ENCODE measurements around the gene PPM1K.

Gene PPM1K

DNA sequence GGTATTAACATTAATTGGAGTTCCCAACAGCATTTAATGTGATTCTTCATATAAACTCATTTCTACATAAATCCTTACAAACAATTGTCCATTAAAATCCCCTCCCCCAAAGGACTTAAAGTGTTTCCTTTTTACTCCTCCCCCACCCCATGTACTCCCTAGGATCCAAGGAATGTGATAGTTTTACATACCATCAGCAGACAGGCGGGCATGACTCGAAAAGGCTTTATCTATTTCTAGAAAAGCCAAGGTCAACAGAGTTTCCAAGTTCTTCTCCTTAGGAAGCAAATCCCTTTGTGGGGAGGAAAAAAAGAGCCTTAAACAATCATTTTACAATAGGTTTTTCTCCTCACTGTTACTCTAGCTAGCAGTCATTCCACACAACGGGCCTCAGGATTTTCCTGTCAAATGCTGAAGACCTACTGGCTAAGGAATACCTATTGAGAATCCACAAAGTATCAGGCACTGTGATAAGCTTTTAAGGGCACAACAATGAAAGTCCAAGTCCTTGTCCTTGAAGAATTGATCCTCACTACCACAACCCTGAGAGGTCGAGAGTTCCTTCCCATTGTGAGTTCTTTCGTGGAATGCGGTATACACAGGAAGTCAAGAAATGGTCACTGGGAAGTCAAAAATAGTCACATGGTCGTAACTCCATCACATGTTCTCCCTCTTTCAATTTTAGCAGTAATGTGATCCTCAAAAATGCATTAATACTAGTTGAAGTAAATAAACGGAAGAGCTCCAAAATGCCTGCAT, 7.2 kb downstream of the PPM1K start:
- no peak for DNase-seq

GRCh38 chr4:88275949-88276515, 8.3 kb downstream of the PPM1K start:
- DNase-seq = no peak

GRCh38 chr4:88275516-88275915, 8.8 kb downstream of the PPM1K start:
- no peak for DNase-seq

DNA sequence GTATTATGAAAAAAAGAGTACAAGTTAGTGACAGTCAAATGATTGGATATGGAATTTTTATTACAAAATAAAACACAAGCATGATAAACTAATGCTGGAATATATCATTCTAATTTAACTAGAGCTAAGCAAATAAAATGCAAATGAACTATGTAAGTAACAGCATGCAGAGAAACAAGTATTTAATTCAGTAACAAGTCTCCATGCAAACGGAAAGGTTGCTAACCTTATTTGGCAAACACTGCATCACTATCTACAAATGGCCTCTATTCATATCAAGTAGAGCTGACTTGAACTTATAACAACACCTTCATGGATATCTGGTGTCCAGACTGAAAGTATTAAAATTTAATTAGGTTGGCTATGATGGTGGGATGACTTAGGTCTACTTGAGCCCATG, 15.4 kb downstream of the PPM1K start:
- DNase-seq = no peak

GRCh38 chr4:88264336-88264735, 20.0 kb downstream of the PPM1K start:
- no peak for DNase-seq

- DNase-seq = no peak
Observed at GRCh38 chr4:88257726-88258125, 26.6 kb downstream of the PPM1K start.

DNA sequence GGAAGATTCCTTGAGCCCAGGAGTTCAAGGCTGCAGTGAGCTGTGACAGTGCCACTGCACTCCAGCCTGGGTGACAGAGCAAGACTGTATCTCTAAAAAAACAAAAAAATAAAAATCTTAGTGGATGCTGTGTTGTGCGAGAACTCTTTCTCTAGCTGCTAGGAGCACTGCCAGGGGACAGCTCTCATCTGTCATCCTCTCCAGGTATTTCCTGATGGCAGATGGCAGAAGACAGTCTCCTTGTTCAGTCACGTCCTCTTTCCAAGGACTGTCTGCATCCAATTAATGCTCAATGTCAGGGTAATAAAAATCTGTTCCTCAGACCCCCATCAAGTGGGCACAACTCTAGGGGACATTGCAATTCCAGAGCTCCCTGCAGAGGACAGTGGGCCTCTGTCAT, 29.2 kb downstream of the PPM1K start:
- DNase-seq = no peak

DNA sequence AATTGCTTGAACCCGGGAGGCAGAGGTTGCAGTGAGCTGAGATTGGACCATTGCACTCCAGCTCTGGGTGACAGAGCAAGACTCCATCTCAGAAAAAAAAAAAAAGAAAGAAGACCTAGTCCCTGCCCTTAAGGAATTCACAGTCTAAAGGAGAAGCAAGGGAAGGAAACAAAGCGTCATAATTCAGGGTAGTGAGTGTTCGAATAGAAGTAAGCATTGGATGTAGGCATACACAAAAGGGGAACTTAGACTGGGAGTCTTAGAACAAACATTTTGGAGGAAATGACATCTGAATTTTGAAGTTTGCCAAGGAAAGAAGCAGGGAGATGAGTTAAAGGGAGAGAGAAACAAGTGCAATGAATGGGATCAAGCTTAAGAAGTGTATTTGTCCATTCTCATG, 32.4 kb downstream of the PPM1K start:
- no peak for DNase-seq

DNA sequence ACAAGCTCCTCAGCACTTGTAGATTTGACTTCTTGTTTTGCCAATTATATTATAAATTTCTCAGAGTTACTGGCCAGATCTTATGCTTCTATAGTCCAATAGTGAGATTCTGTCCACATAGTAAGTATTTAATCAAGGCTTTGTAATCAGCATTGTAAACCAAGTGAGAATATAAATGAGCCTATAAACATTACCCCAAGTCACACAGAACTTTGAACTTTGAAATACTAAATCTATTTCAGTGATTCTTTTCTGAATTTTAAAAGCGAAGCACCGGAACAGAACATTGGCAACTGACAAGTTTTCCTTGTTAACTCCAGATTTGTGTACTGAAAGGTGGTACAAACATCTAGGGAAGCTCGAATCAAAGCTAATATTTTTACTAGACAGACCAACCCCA, 37.2 kb downstream of the PPM1K start:
- no peak for DNase-seq

DNA sequence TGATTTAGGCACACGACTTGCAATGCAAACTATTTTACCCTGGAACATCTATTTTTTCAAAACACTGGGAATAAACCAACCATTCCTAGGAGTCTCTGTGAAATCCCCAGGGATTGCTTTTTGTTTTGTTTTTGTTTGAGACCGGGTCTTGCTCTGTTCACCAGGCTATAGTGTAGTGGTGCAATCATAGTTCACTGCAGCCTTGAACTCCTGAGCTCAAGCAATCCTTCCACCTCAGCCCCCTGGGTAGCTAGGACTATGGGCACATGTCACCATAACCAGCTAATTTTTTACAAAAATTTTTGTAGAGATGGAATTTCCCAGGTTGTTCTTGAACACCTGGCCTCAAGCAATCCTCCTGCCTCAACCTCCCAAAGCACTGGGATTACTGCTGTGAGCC, 37.8 kb downstream of the PPM1K start:
- DNase-seq = no peak

DNA sequence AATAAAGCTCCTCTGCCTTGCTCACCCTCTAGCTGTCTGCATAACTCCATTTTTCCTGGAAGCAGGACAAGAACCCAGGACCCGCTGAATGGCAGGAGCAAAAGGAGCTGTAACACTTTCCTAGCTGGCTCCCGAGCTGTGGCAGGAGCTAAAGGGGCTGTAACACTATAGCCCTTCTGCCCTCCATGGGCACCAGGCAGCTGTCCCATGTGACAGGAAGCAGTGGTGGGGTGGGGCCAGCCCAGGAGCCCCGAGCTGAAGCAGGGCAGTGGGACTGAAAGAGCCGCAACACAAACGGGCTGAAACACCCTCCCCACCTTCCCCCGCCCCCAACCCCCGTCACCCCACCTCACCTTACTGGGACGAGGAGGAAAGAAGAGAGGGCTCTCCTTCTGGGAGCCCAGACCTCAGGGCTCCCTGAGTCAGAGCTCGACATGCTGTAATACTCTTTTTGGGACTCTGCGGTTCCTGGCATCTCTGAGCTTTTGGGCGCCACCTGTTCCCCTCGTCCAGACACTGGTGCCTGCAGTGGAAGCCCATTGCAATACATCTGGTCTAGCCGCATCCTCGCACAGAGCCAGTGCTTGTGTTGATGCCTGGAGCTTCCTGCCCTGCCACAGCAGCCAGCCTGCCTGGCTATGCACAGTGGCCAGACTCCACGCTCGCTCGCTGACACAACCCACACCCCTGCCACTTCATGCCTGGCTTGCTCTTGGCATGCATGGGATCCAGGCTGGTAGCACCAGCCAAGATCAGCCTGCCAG, 39.4 kb downstream of the PPM1K start:
- peak; percentile 20 for DNase-seq

GRCh38 chr4:88244056-88244455, 40.3 kb downstream of the PPM1K start:
- DNase-seq = no peak

DNA sequence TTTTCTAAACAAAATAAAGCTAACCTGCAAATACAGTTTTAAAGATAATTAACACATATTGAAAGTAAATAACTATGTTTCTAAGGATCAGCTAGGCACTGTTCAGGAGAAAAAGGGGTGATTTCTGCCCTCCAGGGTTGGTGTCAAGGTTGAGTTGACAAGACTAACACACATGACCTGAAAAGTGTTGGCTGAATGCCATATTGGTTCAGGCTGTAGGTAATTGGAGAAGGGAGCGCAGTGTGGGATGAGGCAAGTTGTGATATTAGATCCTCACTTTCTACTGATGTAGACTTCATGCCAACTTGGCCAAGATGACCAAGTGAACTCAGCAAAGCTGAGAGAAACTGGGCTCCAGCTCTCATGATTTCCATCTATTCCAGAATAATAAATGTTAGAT, 42.2 kb downstream of the PPM1K start:
- DNase-seq = no peak

GRCh38 chr4:88240297-88240714, 44.1 kb downstream of the PPM1K start:
- DNase-seq = no peak

GRCh38 chr4:88230969-88231771, 53.2 kb downstream of the PPM1K start:
- DNase-seq = no peak

- DNase-seq = no peak
Observed at GRCh38 chr4:88230461-88230891, 53.9 kb downstream of the PPM1K start.

DNA sequence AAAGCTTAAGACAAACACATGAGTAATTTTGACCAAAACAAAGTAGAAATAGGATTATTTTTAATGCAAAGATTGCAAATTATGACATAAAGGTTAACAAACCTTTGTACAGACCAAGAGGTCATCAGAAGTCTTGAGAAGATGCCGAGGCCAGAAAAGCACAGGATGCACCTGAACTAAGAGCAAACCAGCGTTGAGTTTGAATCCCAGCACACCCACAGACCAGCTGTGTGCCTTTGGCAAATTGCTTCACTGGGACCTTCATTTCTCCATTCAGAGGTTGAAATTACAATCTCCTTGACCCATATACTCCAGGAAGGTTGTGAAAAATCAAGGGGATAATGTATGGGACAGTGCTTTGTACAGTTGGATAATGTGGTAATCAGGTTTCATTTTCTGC, 56.6 kb downstream of the PPM1K start:
- no peak for DNase-seq

- DNase-seq = no peak
Observed at GRCh38 chr4:88226143-88226542, 58.2 kb downstream of the PPM1K start.

GRCh38 chr4:88225232-88226105, 58.9 kb downstream of the PPM1K start:
- no peak for DNase-seq

GRCh38 chr4:88223516-88223915, 60.8 kb downstream of the PPM1K start:
- DNase-seq = no peak

DNA sequence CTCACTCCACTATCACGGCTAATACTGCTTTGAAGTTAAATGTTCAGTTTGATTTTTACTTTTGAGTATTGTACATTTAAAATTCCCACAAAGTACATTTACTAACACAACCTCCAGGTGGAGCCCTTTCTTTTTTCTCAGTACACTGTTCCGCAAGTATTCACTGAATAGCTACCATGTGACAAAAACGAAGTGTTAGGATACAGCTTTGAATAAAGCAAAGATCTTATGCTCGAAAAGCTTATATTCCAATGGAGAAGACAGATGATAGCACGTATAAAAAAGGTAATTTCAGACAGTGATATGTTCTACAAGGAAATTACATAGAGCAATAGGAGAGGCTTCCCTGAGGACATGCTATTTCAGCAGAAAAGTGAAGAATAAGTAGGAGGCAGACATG, 65.3 kb downstream of the PPM1K start:
- no peak for DNase-seq

DNA sequence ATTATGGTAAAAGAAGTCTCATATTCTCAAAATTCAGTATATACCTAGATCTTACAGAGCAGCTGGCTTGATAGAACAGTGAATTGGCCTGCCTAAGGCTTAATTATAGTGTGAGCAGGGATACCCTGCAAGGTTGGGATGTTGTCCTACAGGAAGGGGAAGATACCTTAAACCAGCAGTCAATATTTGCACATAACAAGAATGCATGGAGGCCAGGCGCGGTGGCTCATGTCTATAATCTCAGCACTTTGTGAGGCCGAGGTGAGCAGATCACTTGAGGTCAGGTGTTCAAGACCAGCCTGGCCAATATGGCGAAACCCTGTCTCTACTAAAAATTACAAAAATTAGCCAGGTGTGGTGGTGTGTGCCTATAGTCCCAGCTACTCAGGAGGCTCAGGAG, 67.2 kb downstream of the PPM1K start:
- DNase-seq = no peak

Data from effector CD8-positive, alpha-beta T cell (primary cell).